K562 (cell line): ENCODE data around the gene WDR83. TPM values are rescaled to one million over a fixed set of nuclear protein-coding genes. Genes with fewer than 3 reads are reported as not detected.

Experiments
- DNMT1 ChIP-seq: fragments of 450-650 bp; IDR thresholded peaks from 2 replicates; pipeline ENCODE4 v1.6.1; 2016; ENCODE audit warnings: antibody characterized with exemption, mild to moderate bottlenecking
- FOXP4 ChIP-seq: sonication (generic); formaldehyde crosslinking; IDR thresholded peaks from 2 replicates; pipeline ENCODE4 v1.8.0; 2022; ENCODE audit warnings: mild to moderate bottlenecking, missing genetic modification reagents, borderline replicate concordance
- MTA3 ChIP-seq: fragments of 450-650 bp; formaldehyde crosslinking; IDR thresholded peaks from 2 replicates; pipeline ENCODE4 v1.6.1; 2017; ENCODE audit warnings: mild to moderate bottlenecking, borderline replicate concordance
- NFXL1 ChIP-seq: fragments of 450-650 bp; formaldehyde crosslinking; IDR thresholded peaks from 2 replicates; pipeline ENCODE4 v1.4.0; 2021; ENCODE audit warnings: mild to moderate bottlenecking
- SMAD1 ChIP-seq: fragments of 150-350 bp; IDR thresholded peaks from 2 replicates; pipeline ENCODE4 v1.6.1; 2014; ENCODE audit warnings: low read length, low read depth; ENCODE audit not compliant: partially characterized antibody
- XRCC4 ChIP-seq: IDR thresholded peaks from one replicate; pipeline ENCODE4 v1.6.1; 2011; ENCODE audit not compliant: insufficient read depth, insufficient read length; ENCODE audit errors: extremely low read depth
- ZBTB49 ChIP-seq: sonication (generic); formaldehyde crosslinking; IDR thresholded peaks from 2 replicates; pipeline ENCODE4 v1.8.0; 2022; ENCODE audit warnings: missing genetic modification reagents, mild to moderate bottlenecking, borderline replicate concordance
- ZNF12 ChIP-seq: sonication (generic); formaldehyde crosslinking; IDR thresholded peaks from 2 replicates; pipeline ENCODE4 v1.4.0; 2020; ENCODE audit warnings: mild to moderate bottlenecking, missing genetic modification reagents
- ZNF586 ChIP-seq: fragments of 450-650 bp; formaldehyde crosslinking; conservative IDR thresholded peaks from 2 replicates; pipeline ENCODE4 v1.4.0; 2020; ENCODE audit warnings: mild to moderate bottlenecking, moderate library complexity
- polyA plus RNA-seq, 8 experiments: library from polyadenylated mRNA; depleted of rRNA in 4 of 8; stranded (reverse) in 5 of 8; unstranded in 3 of 8; fragments of >200 nt; fragmentation: Nextera tagmentation in 2 of 8; fragmentation: Illumina TruSeq in 1 of 8; extraction: Ambion mirVana in 2 of 8; extraction: Trizol in 1 of 8; gene quantifications; 2 replicates each; pipeline versions ENCODE4 v1.2.1 to v1.2.3, GENCODE V29; 2011 to 2014; ENCODE audit warnings: inconsistent platforms in 1 of 8, missing spikeins in 1 of 8
- total RNA-seq, 7 experiments: library from RNA; depleted of rRNA in 6 of 7; stranded (reverse); fragments of >200 nt in 6 of 7; fragmentation: Illumina TruSeq in 2 of 7; extraction: Trizol in 2 of 7; gene quantifications; 2 replicates each; pipeline versions ENCODE4 v1.2.1 to v1.2.3, GENCODE V29; 2011 to 2021; ENCODE audit warnings: low replicate concordance in 1 of 7
- TF ChIP-seq, protein P1 (sequence below): fragments of 450-650 bp; IDR thresholded peaks from 2 replicates; pipeline ENCODE4 v1.6.1; 2016; ENCODE audit warnings: low read depth, mild to moderate bottlenecking, moderate library complexity
- TF ChIP-seq, protein P2 (sequence below): fragments of 450-650 bp; IDR thresholded peaks from 2 replicates; pipeline ENCODE4 v1.6.1; 2018; ENCODE audit not compliant: partially characterized antibody
- TF ChIP-seq, protein P3 (sequence below): sonication (generic); formaldehyde crosslinking; IDR thresholded peaks from 2 replicates; pipeline ENCODE4 v1.8.1; 2023; ENCODE audit warnings: mild to moderate bottlenecking, missing genetic modification reagents

WDR83 gene
- total and polyA plus RNA-seq, 9 of the 15 experiments (the other 6 are each of a cell fraction or from before 2014, with no cell fraction given): 0.52 to 21.3 (median 4.2) TPM

DNA sequence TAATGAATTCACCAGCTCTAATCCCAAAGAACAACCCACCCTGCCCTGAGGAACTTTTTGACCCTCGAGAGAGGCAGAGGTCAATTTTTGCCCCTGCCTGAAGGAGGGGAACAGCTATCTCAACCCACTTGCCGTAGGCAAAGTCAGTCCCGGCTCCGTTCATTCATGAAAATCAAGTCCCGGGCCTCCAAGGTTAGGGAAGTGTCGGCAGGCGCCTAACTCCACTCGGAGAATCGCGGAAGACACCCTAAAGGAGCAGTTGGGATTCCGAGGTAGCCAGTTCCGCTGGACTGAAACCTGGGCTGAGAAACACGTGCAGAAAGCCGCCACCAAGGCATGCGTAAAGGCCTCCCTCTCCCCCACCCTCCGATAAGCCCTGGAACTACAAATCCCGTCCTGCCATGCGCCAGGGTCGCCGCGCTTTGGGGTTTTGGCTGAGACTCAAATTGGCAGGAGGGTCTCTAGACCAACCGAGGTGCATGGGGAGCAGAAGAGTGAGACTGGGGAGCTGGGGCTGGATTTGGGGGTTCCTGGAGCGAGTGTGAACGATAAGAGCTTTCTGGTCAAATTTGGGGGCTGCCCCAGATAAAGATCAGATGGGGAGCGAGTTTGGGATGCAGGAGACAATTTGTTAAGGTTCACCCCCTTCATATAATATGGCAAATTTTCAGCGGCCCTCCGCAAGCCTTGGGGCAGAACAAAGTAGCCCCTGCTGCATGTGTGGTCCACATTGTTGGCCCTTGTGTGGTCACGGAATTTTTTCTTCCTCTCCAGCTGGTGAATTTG lies 57.2 kb downstream of the WDR83 start, which contains the start of gene TNPO2 (continued):
- TF ChIP-seq, protein P1, sequence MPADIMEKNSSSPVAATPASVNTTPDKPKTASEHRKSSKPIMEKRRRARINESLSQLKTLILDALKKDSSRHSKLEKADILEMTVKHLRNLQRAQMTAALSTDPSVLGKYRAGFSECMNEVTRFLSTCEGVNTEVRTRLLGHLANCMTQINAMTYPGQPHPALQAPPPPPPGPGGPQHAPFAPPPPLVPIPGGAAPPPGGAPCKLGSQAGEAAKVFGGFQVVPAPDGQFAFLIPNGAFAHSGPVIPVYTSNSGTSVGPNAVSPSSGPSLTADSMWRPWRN: 0 out of 2 replicates have a peak, but pooled peaks have one; percentile 9
- TF ChIP-seq NFXL1: no peak
- no peak for TF ChIP-seq ZBTB49 (CRISPR knock-in tag)
- TF ChIP-seq MTA3: peak; percentile 17
- no peak for TF ChIP-seq DNMT1
- no peak for TF ChIP-seq XRCC4
- no peak for TF ChIP-seq ZNF586 (CRISPR knock-in tag)
- TF ChIP-seq, protein P2, sequence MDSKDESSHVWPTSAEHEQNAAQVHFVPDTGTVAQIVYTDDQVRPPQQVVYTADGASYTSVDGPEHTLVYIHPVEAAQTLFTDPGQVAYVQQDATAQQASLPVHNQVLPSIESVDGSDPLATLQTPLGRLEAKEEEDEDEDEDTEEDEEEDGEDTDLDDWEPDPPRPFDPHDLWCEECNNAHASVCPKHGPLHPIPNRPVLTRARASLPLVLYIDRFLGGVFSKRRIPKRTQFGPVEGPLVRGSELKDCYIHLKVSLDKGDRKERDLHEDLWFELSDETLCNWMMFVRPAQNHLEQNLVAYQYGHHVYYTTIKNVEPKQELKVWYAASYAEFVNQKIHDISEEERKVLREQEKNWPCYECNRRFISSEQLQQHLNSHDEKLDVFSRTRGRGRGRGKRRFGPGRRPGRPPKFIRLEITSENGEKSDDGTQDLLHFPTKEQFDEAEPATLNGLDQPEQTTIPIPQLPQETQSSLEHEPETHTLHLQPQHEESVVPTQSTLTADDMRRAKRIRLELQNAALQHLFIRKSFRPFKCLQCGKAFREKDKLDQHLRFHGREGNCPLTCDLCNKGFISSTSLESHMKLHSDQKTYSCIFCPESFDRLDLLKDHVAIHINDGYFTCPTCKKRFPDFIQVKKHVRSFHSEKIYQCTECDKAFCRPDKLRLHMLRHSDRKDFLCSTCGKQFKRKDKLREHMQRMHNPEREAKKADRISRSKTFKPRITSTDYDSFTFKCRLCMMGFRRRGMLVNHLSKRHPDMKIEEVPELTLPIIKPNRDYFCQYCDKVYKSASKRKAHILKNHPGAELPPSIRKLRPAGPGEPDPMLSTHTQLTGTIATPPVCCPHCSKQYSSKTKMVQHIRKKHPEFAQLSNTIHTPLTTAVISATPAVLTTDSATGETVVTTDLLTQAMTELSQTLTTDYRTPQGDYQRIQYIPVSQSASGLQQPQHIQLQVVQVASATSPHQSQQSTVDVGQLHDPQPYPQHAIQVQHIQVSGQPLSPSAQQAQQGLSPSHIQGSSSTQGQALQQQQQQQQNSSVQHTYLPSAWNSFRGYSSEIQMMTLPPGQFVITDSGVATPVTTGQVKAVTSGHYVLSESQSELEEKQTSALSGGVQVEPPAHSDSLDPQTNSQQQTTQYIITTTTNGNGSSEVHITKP: no peak
- peak; percentile 14; the same call in 1 of the 2 replicates for TF ChIP-seq FOXP4 (CRISPR knock-in tag)
- TF ChIP-seq, protein P3, sequence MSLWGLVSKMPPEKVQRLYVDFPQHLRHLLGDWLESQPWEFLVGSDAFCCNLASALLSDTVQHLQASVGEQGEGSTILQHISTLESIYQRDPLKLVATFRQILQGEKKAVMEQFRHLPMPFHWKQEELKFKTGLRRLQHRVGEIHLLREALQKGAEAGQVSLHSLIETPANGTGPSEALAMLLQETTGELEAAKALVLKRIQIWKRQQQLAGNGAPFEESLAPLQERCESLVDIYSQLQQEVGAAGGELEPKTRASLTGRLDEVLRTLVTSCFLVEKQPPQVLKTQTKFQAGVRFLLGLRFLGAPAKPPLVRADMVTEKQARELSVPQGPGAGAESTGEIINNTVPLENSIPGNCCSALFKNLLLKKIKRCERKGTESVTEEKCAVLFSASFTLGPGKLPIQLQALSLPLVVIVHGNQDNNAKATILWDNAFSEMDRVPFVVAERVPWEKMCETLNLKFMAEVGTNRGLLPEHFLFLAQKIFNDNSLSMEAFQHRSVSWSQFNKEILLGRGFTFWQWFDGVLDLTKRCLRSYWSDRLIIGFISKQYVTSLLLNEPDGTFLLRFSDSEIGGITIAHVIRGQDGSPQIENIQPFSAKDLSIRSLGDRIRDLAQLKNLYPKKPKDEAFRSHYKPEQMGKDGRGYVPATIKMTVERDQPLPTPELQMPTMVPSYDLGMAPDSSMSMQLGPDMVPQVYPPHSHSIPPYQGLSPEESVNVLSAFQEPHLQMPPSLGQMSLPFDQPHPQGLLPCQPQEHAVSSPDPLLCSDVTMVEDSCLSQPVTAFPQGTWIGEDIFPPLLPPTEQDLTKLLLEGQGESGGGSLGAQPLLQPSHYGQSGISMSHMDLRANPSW (CRISPR knock-in tag): no peak
- TF ChIP-seq SMAD1: peak; percentile 42
- TF ChIP-seq ZNF12: no peak
